ENCODE measurements around the gene MMP28. TPM values are rescaled to one million over a fixed set of nuclear protein-coding genes. Genes with fewer than 3 reads are reported as not detected.

Gene MMP28
- total and polyA plus RNA-seq, 2 of the 4 experiments (the other 2 are of a cell fraction) = 0.18 TPM; not detected in 1

GRCh38 chr17:35745246-35745645, 50.2 kb downstream of the MMP28 start:
- intact Hi-C loops (cut with micrococcal nuclease) = loop anchor here (10.0 kb wide), 2 partner anchors 310 to 500 kb away; partner anchors contain the start of genes SLFN12 and SLFN5
- H3K18ac ChIP-seq (ENCODE audit: low read depth, low read length) = no peak overlapping the region

More at GRCh38 chr17:35745246-35745645, 50.2 kb downstream of the MMP28 start:
- no TSS peak for BruUV-seq (replicated peaks)
- no peak overlapping the region for H3K4ac ChIP-seq (ENCODE audit: low read depth, low read length)
- no peak overlapping the region for H2BK15ac ChIP-seq (ENCODE audit: low read depth, low read length)
- WGBS, 2 experiments (ENCODE audit: extremely low coverage in 2 of 2, insufficient read length in 1 of 2) = 54% methylated on average over 3 of the region's 7 CpGs; no CpG with 5 or more reads in 1 of the 2 experiments
- peaks cover 6% of the 10 kb centered on the region; the same call in 1 of the 2 replicates for H3K4me1 ChIP-seq (ENCODE audit: control insufficient read depth, insufficient read depth, low read length)
- in situ Hi-C loops (cut with MboI; ENCODE audit: low sequenced_read_pairs) = loop anchor here (25.0 kb wide), 1 partner anchor 383 kb away; the partner anchor contains the start of gene SLFN11
- no peak overlapping the region for H2AK9ac ChIP-seq (replicated peaks; ENCODE audit: low read depth, low read length, poor library complexity)
- H3K4me2 ChIP-seq (ENCODE audit: low read depth, low read length) = no peak overlapping the region
- H2AK5ac ChIP-seq (ENCODE audit: low read depth, low read length) = no peak overlapping the region
- H2BK5ac ChIP-seq (ENCODE audit: low read depth, low read length, poor library complexity, severe bottlenecking) = no peak overlapping the region
- ATAC-seq (ENCODE audit: low read depth) = no peak
- dilution Hi-C loops (cut with HindIII; ENCODE audit: low sequenced_read_pairs, unreplicated experiment) = no loop called here
- no peak overlapping the region for H3K56ac ChIP-seq (ENCODE audit: extremely low read depth, insufficient read depth, low read length)
- peaks cover 9% of the 10 kb centered on the region for H4K20me1 ChIP-seq (ENCODE audit: insufficient read depth, low read length)
- H3K9me1 ChIP-seq (ENCODE audit: insufficient read depth, low read length) = peaks cover 2% of the 10 kb centered on the region; the same call in 1 of the 2 replicates
- H3K79me1 ChIP-seq (ENCODE audit: low read depth in 1 of 2, low read length in 2 of 2) = no peaks in the 10 kb centered on the region
- H2BK20ac ChIP-seq (ENCODE audit: low read depth, low read length) = no peak overlapping the region
- H3K14ac ChIP-seq (replicated peaks; ENCODE audit: low read depth, low read length) = no peak overlapping the region
- H3K4me3 ChIP-seq (ENCODE audit: insufficient read depth, low read depth, low read length) = no peak overlapping the region
- no peaks in the 10 kb centered on the region for H3K9me3 ChIP-seq (ENCODE audit: control insufficient read depth, insufficient read depth, low read length)
- peaks cover 51% of the 10 kb centered on the region for H3K27me3 ChIP-seq (ENCODE audit: control insufficient read depth, insufficient read depth, low read length)
- H4K5ac ChIP-seq (ENCODE audit: low read depth, low read length) = no peak overlapping the region
- H4K91ac ChIP-seq (ENCODE audit: insufficient read depth, low read depth, low read length) = no peak overlapping the region
- TF ChIP-seq RAD21 (IDR thresholded peaks at IDR 0.05; ENCODE audit: low read length) (no peak), BHLHE40 (IDR thresholded peaks at IDR 0.05; ENCODE audit: low read depth, low read length) (no peak), MAFK (IDR thresholded peaks at IDR 0.05; ENCODE audit: low read depth, low read length) (no peak), RCOR1 (IDR thresholded peaks at IDR 0.05; ENCODE audit: insufficient replicate concordance, low read length) (no peak), FOS (IDR thresholded peaks at IDR 0.05; ENCODE audit: low read depth, low read length) (no peak), CEBPB (IDR thresholded peaks at IDR 0.05; ENCODE audit: low read depth, low read length) (no peak), CHD1 (IDR thresholded peaks at IDR 0.05; ENCODE audit: low read depth, low read length) (no peak), RFX5 (IDR thresholded peaks at IDR 0.05; ENCODE audit: low read depth, low read length) (no peak), ELK1 (IDR thresholded peaks at IDR 0.05; ENCODE audit: borderline replicate concordance, low read depth, low read length) (no peak), MXI1 (IDR thresholded peaks at IDR 0.05; ENCODE audit: borderline replicate concordance, low read depth, low read length) (no peak), MAZ (IDR thresholded peaks at IDR 0.05; ENCODE audit: borderline replicate concordance, low read depth, low read length) (no peak)
- TF ChIP-seq, protein P1, sequence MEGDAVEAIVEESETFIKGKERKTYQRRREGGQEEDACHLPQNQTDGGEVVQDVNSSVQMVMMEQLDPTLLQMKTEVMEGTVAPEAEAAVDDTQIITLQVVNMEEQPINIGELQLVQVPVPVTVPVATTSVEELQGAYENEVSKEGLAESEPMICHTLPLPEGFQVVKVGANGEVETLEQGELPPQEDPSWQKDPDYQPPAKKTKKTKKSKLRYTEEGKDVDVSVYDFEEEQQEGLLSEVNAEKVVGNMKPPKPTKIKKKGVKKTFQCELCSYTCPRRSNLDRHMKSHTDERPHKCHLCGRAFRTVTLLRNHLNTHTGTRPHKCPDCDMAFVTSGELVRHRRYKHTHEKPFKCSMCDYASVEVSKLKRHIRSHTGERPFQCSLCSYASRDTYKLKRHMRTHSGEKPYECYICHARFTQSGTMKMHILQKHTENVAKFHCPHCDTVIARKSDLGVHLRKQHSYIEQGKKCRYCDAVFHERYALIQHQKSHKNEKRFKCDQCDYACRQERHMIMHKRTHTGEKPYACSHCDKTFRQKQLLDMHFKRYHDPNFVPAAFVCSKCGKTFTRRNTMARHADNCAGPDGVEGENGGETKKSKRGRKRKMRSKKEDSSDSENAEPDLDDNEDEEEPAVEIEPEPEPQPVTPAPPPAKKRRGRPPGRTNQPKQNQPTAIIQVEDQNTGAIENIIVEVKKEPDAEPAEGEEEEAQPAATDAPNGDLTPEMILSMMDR (conservative IDR thresholded peaks at IDR 0.05; ENCODE audit: low read depth, low read length) = no peak
- no peak overlapping the region for H3K27ac ChIP-seq (ENCODE audit: insufficient read depth, low read length)
- H3K9ac ChIP-seq (ENCODE audit: low read depth, low read length) = no peak overlapping the region
- no peak overlapping the region for H3K23ac ChIP-seq (ENCODE audit: low read depth, low read length)
- ChIA-PET POLR2A (ENCODE audit: unreplicated experiment) (no interaction called here), CTCF (no interaction called here)
- H2AFZ ChIP-seq (replicated peaks; ENCODE audit: low read length, poor library complexity) = no peak overlapping the region
- H2BK120ac ChIP-seq (ENCODE audit: low read depth, low read length) = no peak overlapping the region
- no peaks in the 10 kb centered on the region for H3K36me3 ChIP-seq (ENCODE audit: control insufficient read depth, insufficient read depth, low read length)
- no peak for DNase-seq
- H4K8ac ChIP-seq (ENCODE audit: low read depth in 2 of 2, low read length in 2 of 2) = no peak overlapping the region

Measured in IMR-90 (cell line).